HG02870 (cell line): ENCODE results near the gene KRTAP19-4.
"Not testable (repeated sequence)": the region's sequence is repeated elsewhere in the genome, so short reads cannot be mapped to it uniquely, and the experiment has no call there.

Experiments used
- ATAC-seq: cut with Tn5 transposase; IDR thresholded peaks from one replicate; pipeline ENCODE4 v1.9.1; 2021; ENCODE audit warnings: mild to moderate bottlenecking, moderate library complexity; ENCODE audit not compliant: unreplicated experiment

Gene KRTAP19-4

GRCh38 chr21:30497065-30497464 lies at the start of gene KRTAP19-4:
Gene KRTAP19-4 (minus strand): TSS chr21:30497165. CDS start chr21:30497110, 55 bp downstream.
- ATAC-seq = no peak

GRCh38 chr21:30541764-30542163 lies 44.8 kb upstream of the KRTAP19-4 start, which contains the start of gene KRTAP19-6:
Gene KRTAP19-6 (minus strand): TSS chr21:30541864. CDS start chr21:30541833, 31 bp downstream.
- no peak for ATAC-seq

- ATAC-seq = no peak
Measured at GRCh38 chr21:30518876-30519275, 21.9 kb upstream of the KRTAP19-4 start.

GRCh38 chr21:30515681-30516080 lies 18.7 kb upstream of the KRTAP19-4 start:
- ATAC-seq = no peak

- ATAC-seq = not testable (repeated sequence)
Measured at GRCh38 chr21:30505621-30506205, 8.7 kb upstream of the KRTAP19-4 start.

- ATAC-seq = no peak
Measured at GRCh38 chr21:30502041-30502440, 5.1 kb upstream of the KRTAP19-4 start, which contains the start of gene KRTAP19-5. Gene KRTAP19-5 (minus strand): TSS chr21:30502141. CDS start chr21:30502090, 51 bp downstream.

- ATAC-seq = no peak
Measured at GRCh38 chr21:30491963-30492428, 5.0 kb downstream of the KRTAP19-4 start, which contains the start of gene KRTAP19-3. Gene KRTAP19-3 (minus strand): TSS chr21:30492013. CDS start chr21:30491957, 56 bp downstream.

GRCh38 chr21:30487336-30487735 lies 9.6 kb downstream of the KRTAP19-4 start, which contains the start of gene KRTAP19-2:
Gene KRTAP19-2 (minus strand): TSS chr21:30487436. CDS start chr21:30487348, 88 bp downstream.
- ATAC-seq = no peak

GRCh38 chr21:30486180-30486579 lies 10.8 kb downstream of the KRTAP19-4 start:
- no peak for ATAC-seq

- no peak for ATAC-seq
Measured at GRCh38 chr21:30482130-30482529, 14.8 kb downstream of the KRTAP19-4 start.

GRCh38 chr21:30480145-30480544 lies 16.8 kb downstream of the KRTAP19-4 start, which contains the start of gene KRTAP19-1:
Gene KRTAP19-1 (minus strand): TSS chr21:30480367. CDS start chr21:30480317, 50 bp downstream.
- ATAC-seq = no peak

GRCh38 chr21:30479259-30479658 lies 17.7 kb downstream of the KRTAP19-4 start:
- no peak for ATAC-seq

- ATAC-seq = no peak
Measured at GRCh38 chr21:30478004-30478403, 19.0 kb downstream of the KRTAP19-4 start.

- ATAC-seq = no peak
Measured at GRCh38 chr21:30468900-30469714, 27.9 kb downstream of the KRTAP19-4 start.

GRCh38 chr21:30463713-30464112 lies 33.3 kb downstream of the KRTAP19-4 start:
- no peak for ATAC-seq

- no peak for ATAC-seq
Measured at GRCh38 chr21:30448514-30448913, 48.5 kb downstream of the KRTAP19-4 start.

- no peak for ATAC-seq
Measured at GRCh38 chr21:30447056-30447455, 49.9 kb downstream of the KRTAP19-4 start.
